ENCODE measurements around the gene IKZF1.

The IKZF1 gene

GRCh38 chr7:50300336-50300735, 4.2 kb upstream of the IKZF1 start:
- no peak overlapping the region for H3K4me3 ChIP-seq (ENCODE audit: control insufficient read depth, low read depth, low read length)
- TF ChIP-seq CTCF (conservative IDR thresholded peaks at IDR 0.05; ENCODE audit: control insufficient read depth, insufficient read depth, low read depth, low read length), result no peak
- no peak for DNase-seq (ENCODE audit: low read depth)

- TF ChIP-seq CTCF (conservative IDR thresholded peaks at IDR 0.05; ENCODE audit: control insufficient read depth, insufficient read depth, low read depth, low read length), result no peak
- H3K4me3 ChIP-seq (ENCODE audit: control insufficient read depth, low read depth, low read length), result no peak overlapping the region
Measured at GRCh38 chr7:50302486-50303334, 1.8 kb upstream of the IKZF1 start.

GRCh38 chr7:50303335-50304128, 984 bp upstream of the IKZF1 start:
- no peak for DNase-seq (ENCODE audit: low read depth)
- TF ChIP-seq CTCF (conservative IDR thresholded peaks at IDR 0.05; ENCODE audit: control insufficient read depth, insufficient read depth, low read depth, low read length), result no peak
- no peak overlapping the region for H3K4me3 ChIP-seq (ENCODE audit: control insufficient read depth, low read depth, low read length)

More at GRCh38 chr7:50302486-50303334, 1.8 kb upstream of the IKZF1 start:
- DNase-seq (ENCODE audit: low read depth), result no peak

GRCh38 chr7:50304911-50305582, 531 bp downstream of the IKZF1 start:
- no peak overlapping the region for H3K4me3 ChIP-seq (ENCODE audit: control insufficient read depth, low read depth, low read length)
- no peak for DNase-seq (ENCODE audit: low read depth)
- no peak for TF ChIP-seq CTCF (conservative IDR thresholded peaks at IDR 0.05; ENCODE audit: control insufficient read depth, insufficient read depth, low read depth, low read length)

GRCh38 chr7:50305583-50306493, 1.3 kb downstream of the IKZF1 start:
- no peak for TF ChIP-seq CTCF (conservative IDR thresholded peaks at IDR 0.05; ENCODE audit: control insufficient read depth, insufficient read depth, low read depth, low read length)
- no peak for DNase-seq (ENCODE audit: low read depth)
- H3K4me3 ChIP-seq (ENCODE audit: control insufficient read depth, low read depth, low read length), result no peak overlapping the region
